ENCODE results near the gene GPR85. TPM values are rescaled to one million over a fixed set of nuclear protein-coding genes. Genes with fewer than 3 reads are reported as not detected.
A peak's percentile ranks its signal among the peaks of the same experiment; 100 is the strongest.

Gene GPR85
- total RNA-seq, 2 donors from 2014 or later = 0.26 to 0.33 TPM

DNA sequence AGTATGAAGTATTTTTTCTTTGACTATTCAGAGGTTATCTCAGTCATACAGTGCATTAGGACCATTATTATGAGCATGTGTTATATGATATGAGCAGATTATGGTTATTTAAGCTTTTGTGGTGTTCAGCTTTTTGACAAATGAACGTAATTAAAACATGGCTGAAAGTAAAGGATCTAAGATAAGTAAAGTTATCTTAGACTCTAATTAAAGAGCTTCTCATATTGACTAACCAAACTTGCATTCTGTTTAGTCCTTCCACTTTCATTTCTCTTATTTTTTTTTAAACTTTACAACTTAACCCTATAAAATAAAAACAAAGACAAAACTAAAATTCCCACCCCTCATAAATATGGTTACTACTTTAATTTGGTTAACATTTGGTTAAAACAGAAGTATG is 6.9 kb upstream of the GPR85 start:
- WGBS, 2 donors = 77 to 82% methylated on average over 1 of the region's 1 CpG
- Histone ChIP-seq H3K4me3 (no peak overlapping the region), H3K27ac (no peak overlapping the region), H3K27me3 (no peaks in the 10 kb centered on the region), H3K9me3 (no peaks in the 10 kb centered on the region), H3K36me3 (replicated peaks in 1 of 2; ENCODE audit: insufficient read depth in 1 of 2, low read depth in 2 of 2) (no peaks in the 10 kb centered on the region), H3K4me1 (no peaks in the 10 kb centered on the region)
- intact Hi-C loops (cut with DNase I) = no loop called here
- ATAC-seq = no peak
- no peak for DNase-seq
- TF ChIP-seq, protein P1, sequence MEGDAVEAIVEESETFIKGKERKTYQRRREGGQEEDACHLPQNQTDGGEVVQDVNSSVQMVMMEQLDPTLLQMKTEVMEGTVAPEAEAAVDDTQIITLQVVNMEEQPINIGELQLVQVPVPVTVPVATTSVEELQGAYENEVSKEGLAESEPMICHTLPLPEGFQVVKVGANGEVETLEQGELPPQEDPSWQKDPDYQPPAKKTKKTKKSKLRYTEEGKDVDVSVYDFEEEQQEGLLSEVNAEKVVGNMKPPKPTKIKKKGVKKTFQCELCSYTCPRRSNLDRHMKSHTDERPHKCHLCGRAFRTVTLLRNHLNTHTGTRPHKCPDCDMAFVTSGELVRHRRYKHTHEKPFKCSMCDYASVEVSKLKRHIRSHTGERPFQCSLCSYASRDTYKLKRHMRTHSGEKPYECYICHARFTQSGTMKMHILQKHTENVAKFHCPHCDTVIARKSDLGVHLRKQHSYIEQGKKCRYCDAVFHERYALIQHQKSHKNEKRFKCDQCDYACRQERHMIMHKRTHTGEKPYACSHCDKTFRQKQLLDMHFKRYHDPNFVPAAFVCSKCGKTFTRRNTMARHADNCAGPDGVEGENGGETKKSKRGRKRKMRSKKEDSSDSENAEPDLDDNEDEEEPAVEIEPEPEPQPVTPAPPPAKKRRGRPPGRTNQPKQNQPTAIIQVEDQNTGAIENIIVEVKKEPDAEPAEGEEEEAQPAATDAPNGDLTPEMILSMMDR (IDR thresholded peaks at IDR 0.05) = no peak
- TF ChIP-seq POLR2A (IDR thresholded peaks at IDR 0.05) = no peak

DNA sequence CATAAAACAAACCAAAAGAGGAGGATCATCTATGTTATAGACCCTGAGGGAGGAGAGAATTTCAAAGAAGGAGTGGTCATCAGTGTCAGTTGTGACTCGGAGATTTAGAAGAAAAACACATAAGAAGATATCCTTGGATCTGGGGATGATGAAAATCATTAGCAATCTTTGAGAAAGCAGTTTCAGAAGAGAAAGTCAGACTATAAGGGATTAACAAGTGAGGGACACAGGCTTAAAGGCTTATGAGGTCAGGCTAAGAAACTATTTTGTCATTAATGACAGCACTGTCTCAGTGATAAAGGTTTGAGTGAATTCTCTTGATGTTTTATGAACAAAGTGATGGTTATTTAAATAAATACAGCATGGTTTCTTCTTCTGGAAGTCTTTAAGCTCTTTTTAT is 6.1 kb upstream of the GPR85 start:
- TF ChIP-seq POLR2A (IDR thresholded peaks at IDR 0.05) = no peak
- TF ChIP-seq, protein P1 (IDR thresholded peaks at IDR 0.05) = no peak
- ATAC-seq = no peak
- Histone ChIP-seq H3K27me3 (no peaks in the 10 kb centered on the region), H3K4me3 (no peak overlapping the region), H3K27ac (no peak overlapping the region), H3K9me3 (no peaks in the 10 kb centered on the region), H3K36me3 (replicated peaks in 1 of 2; ENCODE audit: insufficient read depth in 1 of 2, low read depth in 2 of 2) (no peaks in the 10 kb centered on the region), H3K4me1 (no peaks in the 10 kb centered on the region)
- no peak for DNase-seq
- 64 to 81% methylated on average over 1 of the region's 1 CpG for WGBS, 2 donors
- intact Hi-C loops (cut with DNase I) = no loop called here

DNA sequence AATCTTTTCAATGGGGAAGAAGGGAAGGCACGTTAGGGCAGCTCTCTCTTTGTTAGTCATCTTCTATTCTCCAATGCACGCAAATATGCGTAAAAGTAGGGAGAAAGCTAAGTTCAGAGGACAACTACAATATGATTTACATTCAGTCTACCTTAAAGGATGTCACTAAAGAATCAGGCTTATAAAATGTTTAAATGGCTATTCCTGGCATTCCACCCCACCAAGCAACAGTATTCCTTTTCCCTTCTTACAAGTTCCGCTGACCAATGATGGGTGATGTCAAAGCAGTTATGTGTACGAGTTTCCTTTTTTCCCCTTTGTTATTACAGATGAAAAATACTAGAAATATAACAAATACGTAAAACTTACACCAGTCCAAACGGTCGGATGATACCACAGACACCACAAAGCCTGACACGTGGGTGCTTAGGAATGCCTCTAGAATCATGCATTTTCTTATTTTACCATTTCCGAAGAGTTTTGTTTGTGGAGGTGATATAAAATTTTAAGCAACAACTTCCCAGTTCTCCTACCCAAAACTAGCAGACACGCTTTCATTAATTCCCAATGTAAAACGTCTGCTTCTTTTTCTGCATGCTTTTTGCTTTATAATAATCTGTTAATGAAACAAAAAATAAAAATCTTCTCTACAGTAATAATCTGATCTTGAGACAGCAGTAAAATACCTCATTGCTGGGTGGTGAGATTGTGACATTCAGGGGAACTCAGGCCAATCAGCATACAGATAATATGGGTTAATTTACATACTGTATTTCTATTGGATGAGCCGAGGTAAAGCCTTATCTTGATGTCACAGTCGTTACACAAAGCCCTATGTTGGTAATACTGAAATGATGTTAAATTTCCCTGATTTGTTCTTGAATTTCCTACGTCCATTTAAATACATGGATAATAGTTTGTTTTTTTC is 708 bp upstream of the GPR85 start:
- Histone ChIP-seq H3K27me3 (no peaks in the 10 kb centered on the region), H3K27ac (peak overlapping the region in 1 of 4 donors; percentile 28), H3K36me3 (replicated peaks in 1 of 2; ENCODE audit: insufficient read depth in 1 of 2, low read depth in 2 of 2) (no peaks in the 10 kb centered on the region), H3K4me3 (no peak overlapping the region), H3K4me1 (peaks cover 6% of the 10 kb centered on the region), H3K9me3 (no peaks in the 10 kb centered on the region)
- intact Hi-C loops (cut with DNase I) = no loop called here
- WGBS, 2 donors = 60 to 63% methylated on average over 15 of the region's 15 CpGs
- ATAC-seq = peak; percentile 68
- TF ChIP-seq, protein P1 (IDR thresholded peaks at IDR 0.05) = no peak
- TF ChIP-seq POLR2A (IDR thresholded peaks at IDR 0.05) = no peak
- DNase-seq = peak in 1 of 4 donors; percentile 8

DNA sequence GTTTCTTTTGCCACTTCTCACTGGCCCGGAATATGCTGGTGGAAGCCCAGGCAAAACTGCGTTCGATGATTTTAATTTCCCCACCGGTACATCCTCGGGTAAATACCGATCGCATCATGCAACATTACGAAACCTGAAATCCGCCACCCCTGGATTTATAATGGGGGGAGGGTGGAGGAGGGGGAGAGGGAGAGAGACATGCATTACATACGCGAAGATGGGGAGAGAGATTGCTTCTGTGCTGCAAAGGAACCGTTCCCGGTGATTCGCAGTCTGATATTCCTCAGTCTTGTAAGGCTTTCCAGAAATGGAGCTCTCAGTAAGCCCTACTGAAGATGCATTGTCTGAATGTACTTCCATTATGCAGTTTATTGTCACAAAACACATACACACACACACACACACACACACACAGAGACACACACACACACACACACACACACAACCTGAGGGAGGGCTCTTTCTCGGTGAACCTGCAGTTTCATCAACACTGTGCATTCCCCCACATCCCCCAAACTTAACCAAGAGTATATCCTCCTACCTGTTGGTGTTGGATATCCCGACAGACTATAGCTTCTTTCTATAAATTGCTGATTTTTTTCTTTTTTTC is 741 bp downstream of the GPR85 start:
- WGBS, 2 donors = 21 to 27% methylated on average over 16 of the region's 16 CpGs
- no peaks in the 10 kb centered on the region for H3K27me3 ChIP-seq
- H3K4me3 ChIP-seq = no peak overlapping the region
- H3K36me3 ChIP-seq (replicated peaks in 1 of 2; ENCODE audit: insufficient read depth in 1 of 2, low read depth in 2 of 2) = no peaks in the 10 kb centered on the region
- peaks cover 6% of the 10 kb centered on the region for H3K4me1 ChIP-seq
- intact Hi-C loops (cut with DNase I) = no loop called here
- H3K27ac ChIP-seq = no peak overlapping the region
- DNase-seq (peak in 1 of 4 donors; percentile 1), ATAC-seq (peak; percentile 28)
- H3K9me3 ChIP-seq = no peaks in the 10 kb centered on the region
- TF ChIP-seq, protein P1 (IDR thresholded peaks at IDR 0.05) = no peak
- TF ChIP-seq POLR2A (IDR thresholded peaks at IDR 0.05) = no peak

All from body of pancreas (tissue), 4 donors.